H4 (cell line): ENCODE results near the gene SFMBT1. TPM values are rescaled to one million over a fixed set of nuclear protein-coding genes. Genes with fewer than 3 reads are reported as not detected.

Experiments used
- DNase-seq: peaks from one replicate; pipeline ENCODE4 v3.0.0-alpha.2; 2015; ENCODE audit warnings: low spot score
- total RNA-seq: library from RNA; depleted of rRNA; stranded (reverse); fragments of >200 nt; shearing (Covaris generic); gene quantifications from 2 replicates; pipeline ENCODE4 v1.2.3, GENCODE V29; 2014

SFMBT1 gene
- total RNA-seq, 1 experiment from 2014 or later, result 8.0 TPM

DNA sequence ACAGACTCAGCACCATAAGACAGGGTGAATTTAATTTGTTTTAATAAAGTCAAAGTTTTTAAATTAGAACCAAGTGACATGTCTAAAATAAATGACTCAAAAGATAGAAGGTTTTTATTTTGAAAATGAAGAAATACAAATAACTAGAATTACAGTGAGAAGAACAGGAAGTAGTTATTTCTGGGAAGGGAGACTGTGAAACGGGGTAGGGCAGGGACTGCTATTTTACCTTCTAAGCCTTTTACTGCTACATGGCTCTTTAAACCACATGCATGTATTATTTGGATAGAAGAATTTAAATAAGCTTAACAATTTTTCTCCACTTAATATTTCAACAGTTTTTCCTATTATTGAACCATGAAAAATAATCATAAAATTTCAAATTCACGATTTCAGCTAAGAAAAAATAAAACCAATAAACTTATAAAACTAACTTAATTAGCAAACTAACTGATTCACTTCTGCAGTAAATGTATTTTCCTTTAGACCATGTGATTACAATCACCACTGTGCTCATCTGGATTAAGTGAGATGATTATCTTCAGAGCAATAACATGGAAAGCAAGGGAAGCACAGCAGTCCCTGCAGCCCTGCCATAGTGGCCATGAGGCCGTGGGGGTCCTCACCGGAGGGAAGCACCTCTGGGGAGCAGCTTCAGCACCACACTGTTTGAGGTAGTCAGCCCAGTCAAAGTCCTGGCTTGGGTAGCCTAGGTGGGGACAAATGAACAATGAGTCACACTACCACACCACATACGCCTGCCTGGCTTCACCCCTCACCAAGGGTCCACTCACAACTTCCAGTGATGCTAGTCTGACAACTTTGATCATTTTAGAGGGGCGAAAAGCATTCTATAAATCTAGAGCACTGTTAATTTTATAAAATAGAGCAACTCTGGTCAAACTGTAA lies 120.2 kb downstream of the SFMBT1 start:
- DNase-seq, result no peak

DNA sequence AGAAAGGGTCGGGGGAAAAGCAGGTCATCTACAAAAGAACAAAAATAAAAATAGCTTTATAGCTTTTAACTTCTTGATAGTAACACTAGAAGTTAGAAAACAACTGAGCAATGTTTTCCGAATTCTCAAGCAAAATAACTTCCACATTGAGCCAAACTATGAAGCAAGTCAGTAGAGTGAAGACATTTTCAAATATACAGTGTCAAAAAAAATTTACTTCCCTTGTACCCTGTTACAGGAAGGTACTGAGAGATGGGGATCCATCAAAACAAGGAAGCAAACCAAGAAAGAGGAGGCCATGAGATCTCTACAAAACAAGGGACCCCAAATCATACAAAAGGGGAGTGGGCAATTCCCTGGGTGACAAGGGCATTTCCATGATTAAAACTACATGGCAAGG lies 121.9 kb downstream of the SFMBT1 start:
- DNase-seq, result no peak

DNA sequence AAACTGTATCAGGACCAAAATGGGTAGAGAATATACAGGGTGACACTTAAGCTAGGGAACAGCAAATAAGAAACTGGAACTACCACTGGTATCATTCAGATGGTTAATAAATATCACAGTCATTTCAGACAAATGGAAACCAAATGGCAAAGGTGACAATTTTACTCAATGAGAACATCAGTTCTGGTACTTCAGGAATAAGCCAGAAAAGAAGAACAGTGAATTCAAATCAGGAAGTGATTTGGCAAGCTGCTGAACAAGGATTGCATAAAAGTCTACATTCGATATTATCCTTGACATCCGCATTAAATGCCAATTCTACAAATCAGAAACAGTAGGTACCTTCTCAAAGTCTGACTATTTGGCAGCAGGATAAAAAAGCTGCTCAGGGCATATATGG lies 125.0 kb downstream of the SFMBT1 start:
- no peak for DNase-seq

DNA sequence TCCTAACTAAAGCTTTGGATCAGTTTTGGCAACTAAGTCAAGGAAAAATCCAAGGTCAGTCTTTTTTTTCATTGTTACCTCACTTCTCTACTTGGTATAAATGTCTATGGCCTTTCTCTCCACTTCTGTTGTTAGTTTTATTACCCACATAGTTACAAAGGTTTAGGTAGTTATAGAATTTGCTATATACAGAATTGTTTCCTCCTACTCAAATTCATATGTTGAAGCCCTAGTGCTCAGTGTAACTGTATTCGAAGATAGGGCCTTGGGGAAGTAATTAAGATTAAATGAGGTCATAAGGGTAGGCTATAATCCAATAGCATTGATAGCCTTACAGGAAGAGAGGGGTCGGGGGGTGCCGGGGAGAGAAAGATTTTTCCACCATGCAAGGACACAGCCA lies 128.8 kb downstream of the SFMBT1 start:
- DNase-seq, result no peak

DNA sequence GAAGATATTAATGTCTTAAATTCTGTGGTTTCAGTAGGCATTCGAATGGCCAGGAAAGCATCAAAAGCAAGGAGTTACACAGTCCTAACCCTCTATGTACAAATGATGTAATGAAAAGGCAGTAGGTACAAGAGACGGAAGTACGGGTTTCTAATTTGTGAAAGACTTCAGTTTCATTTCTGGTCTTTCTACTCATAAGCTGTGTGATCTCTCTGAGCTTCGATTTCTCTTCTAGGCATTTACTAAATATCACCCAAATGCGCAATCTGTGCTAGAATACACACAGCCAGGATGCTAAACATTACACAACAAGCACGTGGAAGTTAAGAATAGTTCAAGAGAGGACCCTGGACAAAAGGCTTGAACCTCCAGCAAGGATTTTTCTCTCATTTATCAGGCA lies 130.6 kb downstream of the SFMBT1 start:
- DNase-seq, result no peak

DNA sequence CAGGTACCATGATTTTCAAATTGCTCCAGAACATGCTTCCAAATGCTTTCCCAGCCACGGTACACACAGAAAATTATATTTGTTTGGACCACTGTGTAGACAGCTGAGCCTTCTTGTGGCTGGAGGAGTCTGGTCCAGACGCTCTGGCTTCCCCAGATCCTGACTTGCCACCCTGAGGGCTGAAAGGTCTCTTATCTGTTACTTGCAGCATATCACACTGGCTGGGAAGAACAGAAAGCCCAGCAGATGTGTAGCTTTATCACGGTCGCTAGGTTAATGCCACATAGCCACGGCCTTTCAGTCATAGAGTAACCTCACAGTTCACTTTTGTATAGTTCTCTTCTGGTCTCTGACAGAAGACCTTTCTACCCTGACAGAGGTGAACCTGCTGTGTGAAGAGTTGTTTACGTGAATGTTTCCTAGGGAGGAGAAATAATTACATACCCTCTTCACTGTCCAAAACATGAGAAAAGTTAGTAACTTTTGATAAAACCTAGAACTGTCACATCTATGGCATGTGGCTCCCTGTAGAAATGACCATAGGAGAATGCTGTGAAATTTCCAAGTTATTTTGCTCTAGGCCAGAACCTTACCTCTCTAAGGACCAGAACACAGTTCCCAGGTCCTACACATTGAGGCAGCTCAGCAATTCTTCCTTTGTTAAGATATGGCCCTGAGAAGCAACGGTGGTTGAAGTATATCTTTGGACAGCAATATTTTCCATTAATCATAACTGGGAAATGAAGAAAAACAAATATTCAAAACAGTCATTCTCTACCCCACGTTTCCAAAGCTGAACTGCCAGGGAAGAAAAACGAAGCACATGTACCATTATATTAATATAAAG lies 132.8 kb downstream of the SFMBT1 start:
- no peak for DNase-seq

DNA sequence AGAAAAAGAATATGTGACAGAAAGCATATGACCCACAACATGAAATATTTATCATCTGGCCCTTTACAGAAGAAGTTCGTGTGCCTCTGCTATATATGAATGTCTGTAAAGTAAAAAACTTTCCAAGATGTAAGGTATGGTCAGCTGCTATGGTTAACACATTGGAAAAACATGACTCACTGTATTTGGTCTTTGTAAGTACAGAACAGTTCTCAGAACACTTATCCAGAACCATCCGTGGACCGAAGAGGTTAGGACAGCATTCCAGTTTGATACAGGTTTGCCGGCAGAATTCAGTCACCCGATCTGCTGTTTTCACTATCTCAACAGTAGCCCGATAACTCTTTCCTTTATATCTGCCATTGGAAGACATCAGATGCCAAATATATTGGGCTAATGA lies 135.1 kb downstream of the SFMBT1 start:
- no peak for DNase-seq

DNA sequence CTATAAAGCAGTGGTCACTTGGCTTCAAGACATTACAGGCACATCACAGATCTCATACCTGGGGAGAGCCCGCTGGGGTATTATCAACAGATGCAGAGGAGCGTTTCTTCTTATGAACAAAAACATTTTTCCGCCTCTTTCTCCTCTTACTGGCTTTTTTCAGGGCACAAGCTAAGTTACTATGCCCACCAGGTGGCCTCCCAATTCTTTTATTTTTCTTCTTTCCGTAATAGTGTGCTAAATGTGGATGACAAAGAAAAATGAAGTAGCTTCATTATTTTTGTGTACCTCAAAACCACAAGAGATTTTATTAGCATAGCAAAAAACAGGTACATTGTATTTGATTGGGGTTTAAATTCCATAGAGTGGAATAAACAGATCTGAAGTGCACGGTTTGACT lies 138.4 kb downstream of the SFMBT1 start:
- no peak for DNase-seq

DNA sequence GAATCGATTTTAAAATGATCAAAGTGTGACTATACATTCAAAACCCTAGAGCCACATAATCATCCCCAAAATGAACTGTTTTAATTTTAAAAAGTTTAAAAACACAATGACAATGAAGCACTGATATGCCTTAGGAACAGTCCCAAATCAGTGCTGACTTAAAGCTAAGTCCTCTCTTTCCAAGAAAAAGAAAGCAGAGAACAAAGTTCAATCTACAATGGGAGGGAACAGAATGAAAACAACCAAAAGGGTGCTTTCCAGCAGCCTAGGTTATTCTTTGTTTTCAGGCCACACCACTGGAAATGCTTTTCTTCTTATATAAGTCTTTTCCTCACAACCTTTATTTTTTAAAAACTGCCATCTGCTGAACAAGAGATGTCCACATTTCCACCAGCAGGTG lies 141.3 kb downstream of the SFMBT1 start:
- DNase-seq, result no peak

DNA sequence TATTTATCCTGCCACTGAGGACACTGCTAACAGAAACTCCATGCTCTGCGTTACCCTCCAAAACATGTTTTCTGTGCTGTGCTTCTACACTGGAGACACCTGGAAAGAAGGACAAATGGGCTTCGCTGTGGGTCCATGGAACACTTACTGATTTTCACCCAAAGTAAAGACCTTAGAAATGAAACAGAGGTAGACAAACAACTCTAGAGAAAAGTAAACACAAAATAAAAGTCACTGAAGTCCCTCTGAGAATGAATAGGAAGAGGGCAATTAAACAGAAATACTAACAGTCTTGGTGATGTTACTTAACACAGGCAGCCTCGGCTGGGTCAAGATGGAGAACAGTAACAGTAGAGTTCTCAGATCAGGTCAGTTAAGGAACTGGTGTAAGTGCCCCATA lies 141.9 kb downstream of the SFMBT1 start:
- no peak for DNase-seq

DNA sequence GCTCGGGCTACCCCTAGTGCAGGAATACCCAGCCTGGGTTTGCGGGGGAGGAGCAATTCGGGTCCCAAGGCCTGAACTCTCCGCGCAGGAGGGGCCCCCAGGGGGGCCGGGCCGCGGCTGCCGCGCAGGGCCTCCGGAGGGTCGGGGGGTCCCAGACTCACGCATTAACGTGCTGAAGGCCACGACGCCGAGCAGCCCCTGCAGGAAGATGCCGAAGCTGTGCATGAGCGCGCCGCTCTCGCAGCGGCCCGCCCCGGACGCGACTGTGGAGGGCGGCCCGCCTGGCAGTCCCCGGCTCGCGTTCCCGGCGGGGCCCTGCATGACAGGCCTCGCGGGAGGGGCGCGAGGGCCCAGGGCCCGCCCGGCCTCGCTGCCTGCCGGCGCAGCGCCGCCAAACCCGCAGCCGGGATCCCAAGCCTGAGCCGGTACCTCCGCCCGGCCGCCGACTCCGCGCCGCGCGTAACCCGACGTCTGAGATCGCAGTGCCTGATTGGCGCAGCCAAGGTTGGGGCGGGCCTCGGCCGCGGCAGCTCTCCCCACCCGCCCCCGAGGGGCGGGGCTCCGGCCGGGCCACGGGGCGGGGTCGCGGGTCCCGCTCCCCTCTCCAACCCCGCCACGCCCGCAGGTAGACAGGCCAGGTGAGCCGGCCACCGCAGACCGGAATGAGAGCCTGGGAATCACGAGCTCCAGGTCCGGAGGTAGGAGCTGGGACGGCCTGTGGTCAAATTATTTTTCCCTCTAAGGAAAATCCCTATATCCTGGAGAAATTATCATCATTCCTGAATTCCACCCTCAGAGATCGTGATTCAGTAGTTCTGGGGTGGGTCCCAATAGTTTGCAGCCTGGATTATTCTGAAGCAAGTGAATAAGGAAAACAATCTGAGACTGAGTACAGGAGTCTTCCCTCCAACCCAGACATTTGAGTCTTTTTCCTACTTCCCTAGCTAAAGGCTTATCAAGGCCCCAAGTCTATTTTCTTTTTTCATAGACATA lies 148.4 kb downstream of the SFMBT1 start, which contains the start of gene STIMATE:
TSS of gene STIMATE (minus strand) at position 419 of the 993 bp plus-strand sequence. CDS start at position 321, 98 bp downstream.
- peak; percentile 47 for DNase-seq

DNA sequence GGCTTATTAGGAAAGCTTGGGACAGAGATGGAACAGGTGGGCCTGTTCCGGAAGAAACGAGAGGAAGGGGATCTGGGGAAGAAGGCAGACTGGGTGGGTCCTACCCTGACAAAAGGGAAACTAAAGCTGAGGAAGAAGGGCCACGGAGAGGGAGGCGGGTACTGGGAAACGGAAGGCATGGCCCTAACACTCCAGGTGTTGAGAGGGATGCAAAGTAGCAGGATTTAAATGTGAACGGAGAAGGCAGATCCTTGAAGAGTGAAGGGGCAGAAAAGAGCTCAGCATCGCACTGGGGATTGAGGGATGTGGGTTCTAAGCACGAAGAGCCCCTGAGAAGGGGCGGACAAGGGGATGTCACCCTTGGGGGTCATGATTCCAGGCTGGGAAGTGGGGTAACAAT lies 149.3 kb downstream of the SFMBT1 start:
- DNase-seq, result no peak

DNA sequence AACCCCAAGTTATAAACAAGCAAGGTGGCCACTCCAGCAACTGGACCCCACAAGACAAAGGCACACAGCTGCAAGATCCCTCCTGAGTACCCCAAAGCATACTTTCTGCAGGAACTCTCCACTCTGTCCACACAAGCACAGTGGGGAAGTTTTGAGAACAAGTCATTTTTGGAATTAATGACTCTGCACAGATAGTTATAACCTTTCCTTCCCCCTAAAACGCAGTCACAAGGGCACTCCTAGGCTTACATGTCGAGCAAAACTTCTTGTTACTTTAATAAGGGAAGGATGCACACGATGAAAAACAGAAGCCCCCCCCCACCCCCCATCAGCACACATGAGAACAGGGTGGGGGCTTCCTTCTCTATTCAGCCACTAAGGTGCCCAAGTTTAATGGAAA lies 149.7 kb downstream of the SFMBT1 start:
- DNase-seq, result no peak

DNA sequence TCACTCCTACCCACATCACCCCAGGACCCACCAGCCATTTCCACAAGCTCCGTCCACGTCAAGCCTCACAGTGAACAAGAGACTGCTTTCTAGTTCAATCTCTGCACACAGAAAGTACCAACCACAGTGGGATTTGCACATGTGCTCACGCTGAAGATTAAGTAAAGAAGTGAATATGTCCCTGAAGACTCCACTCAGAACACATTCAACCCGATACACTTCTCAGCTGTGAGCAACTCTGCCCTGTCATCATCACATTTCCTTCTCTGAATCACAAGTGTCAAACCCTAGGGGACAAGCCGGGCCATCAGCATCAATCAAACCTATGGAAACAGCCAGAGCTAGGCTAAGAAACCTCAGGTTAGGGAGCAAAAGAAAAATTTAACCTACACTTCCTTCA lies 150.5 kb downstream of the SFMBT1 start:
- no peak for DNase-seq

DNA sequence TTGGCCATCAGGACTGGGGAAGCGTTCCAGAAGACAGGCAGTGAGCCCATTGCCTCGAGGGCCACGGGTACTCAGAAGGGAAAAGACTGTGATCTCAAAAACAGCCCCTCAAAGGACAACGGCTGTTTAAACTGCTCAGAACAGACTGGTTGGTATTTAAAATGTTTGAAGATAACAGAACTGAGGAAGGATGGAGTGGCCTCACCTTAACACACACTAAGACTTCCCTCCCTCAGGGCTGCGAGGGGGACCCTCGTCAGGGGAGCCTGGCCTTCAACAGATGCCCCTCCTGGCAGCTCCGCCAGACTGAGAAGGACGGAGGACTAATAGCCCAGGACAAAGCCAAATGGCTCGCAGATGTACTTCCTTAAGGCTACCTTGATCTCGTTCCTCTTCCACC lies 151.1 kb downstream of the SFMBT1 start:
- DNase-seq, result no peak

DNA sequence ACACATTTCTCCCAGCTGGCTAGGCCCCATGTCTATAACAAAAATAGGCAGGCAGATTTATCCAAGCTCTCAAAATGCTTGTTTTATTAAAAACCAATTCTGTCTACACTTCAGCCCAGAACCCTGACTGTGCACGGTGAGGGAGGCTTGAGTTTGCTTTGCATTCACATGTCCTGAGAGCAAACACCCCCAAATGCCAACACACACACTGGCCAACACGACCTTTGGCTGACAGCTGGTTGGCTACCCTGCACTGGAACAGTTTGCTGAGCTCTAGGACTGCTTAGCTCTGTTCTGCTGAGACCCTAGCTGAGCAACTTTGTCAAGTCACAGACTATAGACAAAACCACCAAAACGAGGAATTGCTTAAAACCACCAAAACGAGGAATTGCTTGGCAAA lies 152.2 kb downstream of the SFMBT1 start:
- no peak for DNase-seq

DNA sequence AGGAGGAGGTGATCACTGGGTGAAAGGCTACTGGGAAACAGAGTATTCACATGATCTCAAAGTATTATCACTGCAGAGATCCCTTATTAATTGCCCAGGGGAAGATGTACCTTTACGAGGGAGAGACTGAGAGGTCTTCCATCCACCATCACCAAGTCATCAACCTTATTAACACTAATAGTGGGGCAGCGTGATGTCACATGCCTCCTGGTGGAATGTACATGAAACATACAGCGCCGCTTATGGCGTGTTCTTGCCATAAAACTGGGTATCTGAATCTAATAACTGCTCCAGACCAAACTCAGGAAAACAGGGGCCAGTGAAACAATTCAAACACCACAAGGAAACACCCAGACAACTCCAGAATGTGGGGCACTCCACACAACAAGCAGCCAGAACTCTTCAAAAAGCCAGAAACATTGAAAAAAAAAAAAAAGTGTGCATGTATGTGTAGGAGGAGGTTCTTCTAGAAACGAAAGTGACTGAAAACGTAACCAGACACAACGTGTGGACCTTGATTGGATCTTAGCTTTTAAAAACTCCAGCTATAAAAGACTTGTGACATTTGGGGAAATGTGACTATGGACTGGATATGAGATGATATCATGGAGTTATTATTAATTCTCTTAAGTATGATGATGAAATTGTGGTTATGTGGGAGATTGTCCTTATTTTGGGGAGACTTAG lies 153.1 kb downstream of the SFMBT1 start:
- DNase-seq, result no peak

DNA sequence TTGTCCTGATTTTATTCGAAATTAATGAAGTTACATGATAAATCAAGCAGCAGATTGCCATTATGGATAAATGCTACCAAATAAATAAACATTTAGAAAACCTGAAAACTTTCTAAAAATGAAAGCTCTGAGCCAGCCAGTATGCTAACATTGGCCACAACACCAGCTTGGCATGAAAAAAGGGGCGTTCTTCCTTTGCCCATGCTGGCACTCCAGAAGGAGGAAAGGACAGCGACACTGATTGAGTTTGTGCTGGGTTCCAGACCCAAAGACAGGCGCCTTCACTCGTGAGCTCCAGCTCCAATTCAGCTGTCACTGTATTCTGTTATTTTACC lies 153.6 kb downstream of the SFMBT1 start:
- DNase-seq, result no peak

DNA sequence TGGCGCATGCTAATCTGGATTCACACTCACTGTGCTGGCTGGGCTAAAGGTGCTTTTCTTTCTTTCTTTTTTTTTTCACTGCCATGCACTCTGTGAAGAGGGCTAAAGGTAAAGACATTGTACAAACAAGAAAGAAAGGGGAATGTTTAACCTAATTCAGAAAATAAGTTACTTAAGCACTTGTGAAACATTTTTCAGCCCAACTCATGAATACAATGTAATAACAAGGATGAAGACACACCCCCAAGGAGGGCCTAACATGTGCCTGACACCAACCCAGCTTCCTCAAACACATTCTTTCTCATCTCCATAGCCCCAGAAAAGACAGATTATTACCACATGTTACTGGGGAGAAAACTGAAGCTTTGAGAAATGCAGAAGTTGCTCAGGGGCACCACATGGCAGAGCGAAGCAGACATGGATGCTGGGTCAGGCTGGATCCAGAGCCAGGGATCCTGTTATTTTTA lies 154.2 kb downstream of the SFMBT1 start:
- DNase-seq, result no peak

DNA sequence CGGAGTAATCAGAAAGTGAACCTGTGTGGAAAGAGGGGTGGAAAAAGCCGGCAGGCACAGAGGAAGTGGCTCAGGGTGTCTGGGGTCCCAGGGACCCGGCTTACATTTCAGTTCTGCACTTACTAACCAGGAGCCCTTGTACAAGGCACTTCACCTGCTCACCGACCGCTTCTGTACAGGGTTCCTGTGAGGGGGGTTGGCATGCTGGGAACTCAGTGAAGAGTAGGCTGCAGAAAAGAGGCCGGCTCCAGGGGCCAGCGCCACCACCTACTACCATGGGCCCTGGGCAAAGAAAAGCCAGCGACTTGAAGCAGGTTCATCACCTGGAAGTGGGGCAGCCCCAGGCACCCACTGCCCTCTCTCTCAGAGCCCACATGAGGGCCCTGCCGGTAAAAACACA lies 154.7 kb downstream of the SFMBT1 start:
- DNase-seq, result no peak

DNA sequence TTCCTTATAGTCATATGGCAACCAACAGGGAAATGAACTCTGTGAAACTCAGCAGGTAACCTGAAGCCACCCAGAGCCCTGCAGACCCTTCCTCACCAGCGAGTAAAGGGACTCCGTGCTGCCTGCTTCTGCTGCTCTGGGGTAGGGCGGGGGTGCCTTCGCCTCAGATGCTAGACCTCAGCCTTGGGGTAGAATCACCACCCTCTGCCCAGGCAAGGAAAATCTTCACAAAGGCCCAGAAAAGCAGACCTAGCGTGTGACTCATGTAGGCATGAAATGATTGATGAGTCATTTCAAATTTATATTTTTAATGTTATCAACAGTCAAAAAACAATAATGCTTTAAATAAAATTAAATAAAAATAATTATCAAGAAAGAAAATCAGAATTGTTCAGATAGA lies 155.1 kb downstream of the SFMBT1 start:
- no peak for DNase-seq
